Breast epithelium (tissue), 4 donors: ENCODE data around the gene CCR8. TPM values are rescaled to one million over a fixed set of nuclear protein-coding genes. Genes with fewer than 3 reads are reported as not detected.

Experiments
- DNase-seq, 2 donors: peaks; one replicate each; pipeline ENCODE4 v3.0.0-alpha.2; 2019; ENCODE audit warnings: low spot score in 2 of 2
- H3K27ac ChIP-seq, 2 donors: fragments of 200-600 bp; sonication (generic) in 1 of 2; one replicate each; pipeline ENCODE4 v1.5.1; 2016 to 2019; ENCODE audit warnings: mild to moderate bottlenecking in 1 of 2
- H3K27me3 ChIP-seq, 2 donors: fragments of 200-600 bp; sonication (generic) in 1 of 2; one replicate each; pipeline versions ENCODE4 v1.5.1 to v1.6.0; 2017 to 2019; ENCODE audit warnings: control low read depth in 1 of 2, mild to moderate bottlenecking in 1 of 2
- H3K36me3 ChIP-seq: fragments of 200-600 bp; one replicate; pipeline ENCODE4 v1.5.1; 2019
- H3K4me1 ChIP-seq, 2 donors: fragments of 200-600 bp; sonication (generic); one replicate each; pipeline ENCODE4 v1.5.1; 2016 to 2019; ENCODE audit warnings: control low read depth in 1 of 2
- H3K4me3 ChIP-seq, 3 donors: fragments of 200-600 bp; sonication (generic); 1 replicate in 2 of 3; 2 replicates in 1 of 3; pipeline ENCODE4 v1.5.1; 2016 to 2019; ENCODE audit warnings: mild to moderate bottlenecking in 3 of 3, moderate library complexity in 2 of 3
- H3K9me3 ChIP-seq, 2 donors: fragments of 200-600 bp; sonication (generic) in 1 of 2; one replicate each; pipeline ENCODE4 v1.5.1; 2016 to 2019; ENCODE audit warnings: control low read depth in 1 of 2
- CTCF ChIP-seq, 3 donors: fragments of 450-650 bp; IDR thresholded peaks; one replicate each; pipeline ENCODE4 v1.5.1; 2016 to 2017; ENCODE audit warnings: antibody characterized with exemption in 3 of 3, mild to moderate bottlenecking in 3 of 3, moderate library complexity in 3 of 3
- POLR2A ChIP-seq: fragments of 450-650 bp; IDR thresholded peaks from one replicate; pipeline ENCODE4 v1.6.1; 2016; ENCODE audit warnings: antibody characterized with exemption, mild to moderate bottlenecking, moderate library complexity
- POLR2AphosphoS5 ChIP-seq, 3 donors: sonication (generic); formaldehyde crosslinking; IDR thresholded peaks; one replicate each; pipeline ENCODE4 v1.6.1; 2017; ENCODE audit warnings: antibody characterized with exemption in 3 of 3
- intact Hi-C: fragments of 100-400 bp; cut with DNase I; formaldehyde crosslinking; loops from one replicate; pipeline ENCODE4 v1.15.1; 2023; ENCODE audit warnings: low total_unique reads
- total RNA-seq, 3 donors: library from RNA; depleted of rRNA; stranded (reverse); fragments of >200 nt; gene quantifications; one replicate each; pipeline ENCODE4 v1.1.0, GENCODE V29; 2016

CCR8 gene
- total RNA-seq, 3 donors from 2014 or later = not detected

GRCh38 chr3:39330824-39331223 lies 1.3 kb downstream of the CCR8 start:
- H3K4me3 ChIP-seq = no peak overlapping the region
- H3K27ac ChIP-seq = no peak overlapping the region
- H3K4me1 ChIP-seq = no peaks in the 10 kb centered on the region
- no peaks in the 10 kb centered on the region for H3K27me3 ChIP-seq
- intact Hi-C loops = no loop called here
- H3K36me3 ChIP-seq = no peaks in the 10 kb centered on the region
- DNase-seq = no peak
- no peaks in the 10 kb centered on the region for H3K9me3 ChIP-seq
- TF ChIP-seq CTCF (IDR thresholded peaks at IDR 0.05) (no peak), POLR2A (no peak), POLR2AphosphoS5 (IDR thresholded peaks at IDR 0.05) (no peak)

DNA sequence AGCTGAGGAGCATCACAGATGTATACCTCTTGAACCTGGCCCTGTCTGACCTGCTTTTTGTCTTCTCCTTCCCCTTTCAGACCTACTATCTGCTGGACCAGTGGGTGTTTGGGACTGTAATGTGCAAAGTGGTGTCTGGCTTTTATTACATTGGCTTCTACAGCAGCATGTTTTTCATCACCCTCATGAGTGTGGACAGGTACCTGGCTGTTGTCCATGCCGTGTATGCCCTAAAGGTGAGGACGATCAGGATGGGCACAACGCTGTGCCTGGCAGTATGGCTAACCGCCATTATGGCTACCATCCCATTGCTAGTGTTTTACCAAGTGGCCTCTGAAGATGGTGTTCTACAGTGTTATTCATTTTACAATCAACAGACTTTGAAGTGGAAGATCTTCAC lies 3.0 kb downstream of the CCR8 start:
- no peak overlapping the region for H3K27ac ChIP-seq
- H3K4me1 ChIP-seq = no peaks in the 10 kb centered on the region
- intact Hi-C loops = no loop called here
- DNase-seq = no peak
- no peaks in the 10 kb centered on the region for H3K27me3 ChIP-seq
- H3K4me3 ChIP-seq = no peak overlapping the region
- no peaks in the 10 kb centered on the region for H3K9me3 ChIP-seq
- TF ChIP-seq CTCF (IDR thresholded peaks at IDR 0.05) (no peak), POLR2A (no peak), POLR2AphosphoS5 (IDR thresholded peaks at IDR 0.05) (no peak)
- no peaks in the 10 kb centered on the region for H3K36me3 ChIP-seq

DNA sequence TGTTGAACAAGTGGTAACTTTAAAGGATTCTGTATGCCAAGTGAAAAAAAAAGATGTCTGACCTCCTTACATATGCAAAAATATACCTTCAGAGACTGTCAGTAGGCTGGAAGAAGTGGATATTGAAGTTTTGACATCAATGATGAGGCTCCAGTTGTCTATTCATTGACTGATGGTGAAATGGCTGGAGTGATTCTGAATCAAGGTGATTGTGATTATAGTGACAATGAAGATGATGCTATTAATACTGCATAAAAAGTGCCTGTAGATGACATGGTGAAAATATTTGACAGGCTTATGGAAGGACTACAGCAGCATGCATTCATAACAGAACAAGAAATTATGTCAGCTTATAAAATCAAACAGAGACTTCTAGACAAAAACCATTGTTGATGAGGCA lies 4.1 kb downstream of the CCR8 start:
- H3K9me3 ChIP-seq = no peaks in the 10 kb centered on the region
- DNase-seq = no peak
- H3K4me1 ChIP-seq = no peaks in the 10 kb centered on the region
- no peaks in the 10 kb centered on the region for H3K36me3 ChIP-seq
- no peak overlapping the region for H3K27ac ChIP-seq
- H3K27me3 ChIP-seq = no peaks in the 10 kb centered on the region
- intact Hi-C loops = no loop called here
- no peak for TF ChIP-seq CTCF (IDR thresholded peaks at IDR 0.05)
- TF ChIP-seq POLR2A = no peak
- no peak for TF ChIP-seq POLR2AphosphoS5 (IDR thresholded peaks at IDR 0.05)
- H3K4me3 ChIP-seq = no peak overlapping the region

- no peak overlapping the region for H3K27ac ChIP-seq
- H3K9me3 ChIP-seq = no peaks in the 10 kb centered on the region
- H3K36me3 ChIP-seq = no peaks in the 10 kb centered on the region
- H3K4me1 ChIP-seq = no peaks in the 10 kb centered on the region
- no peak overlapping the region for H3K4me3 ChIP-seq
- DNase-seq = no peak
- TF ChIP-seq POLR2AphosphoS5 (IDR thresholded peaks at IDR 0.05) (no peak), POLR2A (no peak), CTCF (IDR thresholded peaks at IDR 0.05) (no peak)
- H3K27me3 ChIP-seq = no peaks in the 10 kb centered on the region
- intact Hi-C loops = no loop called here
Observed at GRCh38 chr3:39334205-39334604, 4.7 kb downstream of the CCR8 start.

DNA sequence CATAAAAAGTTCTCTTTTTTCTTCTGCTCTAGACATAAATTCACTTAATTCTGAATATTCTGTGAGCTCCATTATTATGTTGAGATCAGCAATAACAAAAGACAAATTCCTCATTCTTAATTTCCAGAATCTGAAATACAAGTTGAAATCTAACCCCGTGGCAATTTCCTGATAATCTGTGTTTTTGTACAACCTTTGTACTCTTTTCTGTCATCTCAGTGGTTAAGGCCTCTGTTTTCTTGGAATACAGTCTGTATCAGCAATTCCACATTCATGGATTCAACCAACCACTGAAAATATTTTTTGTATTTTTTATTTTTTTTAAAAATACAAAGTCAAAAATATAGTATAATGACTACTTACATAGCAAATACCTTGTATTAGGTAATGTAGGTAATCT lies 8.7 kb downstream of the CCR8 start:
- no peaks in the 10 kb centered on the region for H3K9me3 ChIP-seq
- H3K36me3 ChIP-seq = no peaks in the 10 kb centered on the region
- TF ChIP-seq POLR2A (no peak), POLR2AphosphoS5 (IDR thresholded peaks at IDR 0.05) (no peak), CTCF (IDR thresholded peaks at IDR 0.05) (no peak)
- H3K4me3 ChIP-seq = no peak overlapping the region
- H3K27ac ChIP-seq = no peak overlapping the region
- DNase-seq = no peak
- intact Hi-C loops = no loop called here
- no peaks in the 10 kb centered on the region for H3K4me1 ChIP-seq
- H3K27me3 ChIP-seq = no peaks in the 10 kb centered on the region
